Colonic mucosa (tissue), 4 donors: Measurements from ENCODE around the gene VWA8. TPM values are rescaled to one million over a fixed set of nuclear protein-coding genes. Genes with fewer than 3 reads are reported as not detected.

Experiments
- DNase-seq: peaks from one replicate; pipeline ENCODE4 v3.0.0-alpha.2; 2020
- H3K27ac ChIP-seq: fragments of 200-600 bp; one replicate; pipeline ENCODE4 v1.8.0; 2021
- H3K27me3 ChIP-seq: fragments of 200-600 bp; one replicate; pipeline ENCODE4 v1.8.0; 2021
- H3K36me3 ChIP-seq: fragments of 200-600 bp; one replicate; pipeline ENCODE4 v1.8.0; 2021
- H3K4me1 ChIP-seq: fragments of 200-600 bp; one replicate; pipeline ENCODE4 v1.8.0; 2021; ENCODE audit warnings: mild to moderate bottlenecking
- H3K4me3 ChIP-seq: fragments of 200-600 bp; one replicate; pipeline ENCODE4 v1.8.0; 2021
- H3K9ac ChIP-seq, 2 donors: one replicate each; pipeline ENCODE4 v1.7.0; 2013; ENCODE audit warnings: control low read depth in 2 of 2, low read depth in 2 of 2, low read length in 2 of 2
- H3K9me3 ChIP-seq: fragments of 200-600 bp; one replicate; pipeline ENCODE4 v1.8.0; 2021
- CTCF ChIP-seq: fragments of 200-600 bp; IDR thresholded peaks from one replicate; pipeline ENCODE4 v1.8.0; 2022; ENCODE audit warnings: antibody characterized with exemption, mild to moderate bottlenecking
- intact Hi-C: fragments of 100-400 bp; cut with DNase I; formaldehyde crosslinking; loops from one replicate; pipeline ENCODE4 v1.14.1; 2022
- total RNA-seq, 2 donors: library from RNA; stranded (reverse); fragmentation: NEBNext Ultra II Directional in 1 of 2; extraction: Animal tissue kit (Norgen Biotek cat#: 25700) in 1 of 2; gene quantifications; one replicate each; pipeline ENCODE4 v1.2.1, GENCODE V29; 2021
- donor health status: healthy.
- donor health status: DM: no; HTN: no; CAD: no.
- donor health status: DM: no; HTN: no; CAD: no.

The VWA8 gene
- total RNA-seq, 2 donors from 2014 or later: 23.8 to 31.8 TPM

DNA sequence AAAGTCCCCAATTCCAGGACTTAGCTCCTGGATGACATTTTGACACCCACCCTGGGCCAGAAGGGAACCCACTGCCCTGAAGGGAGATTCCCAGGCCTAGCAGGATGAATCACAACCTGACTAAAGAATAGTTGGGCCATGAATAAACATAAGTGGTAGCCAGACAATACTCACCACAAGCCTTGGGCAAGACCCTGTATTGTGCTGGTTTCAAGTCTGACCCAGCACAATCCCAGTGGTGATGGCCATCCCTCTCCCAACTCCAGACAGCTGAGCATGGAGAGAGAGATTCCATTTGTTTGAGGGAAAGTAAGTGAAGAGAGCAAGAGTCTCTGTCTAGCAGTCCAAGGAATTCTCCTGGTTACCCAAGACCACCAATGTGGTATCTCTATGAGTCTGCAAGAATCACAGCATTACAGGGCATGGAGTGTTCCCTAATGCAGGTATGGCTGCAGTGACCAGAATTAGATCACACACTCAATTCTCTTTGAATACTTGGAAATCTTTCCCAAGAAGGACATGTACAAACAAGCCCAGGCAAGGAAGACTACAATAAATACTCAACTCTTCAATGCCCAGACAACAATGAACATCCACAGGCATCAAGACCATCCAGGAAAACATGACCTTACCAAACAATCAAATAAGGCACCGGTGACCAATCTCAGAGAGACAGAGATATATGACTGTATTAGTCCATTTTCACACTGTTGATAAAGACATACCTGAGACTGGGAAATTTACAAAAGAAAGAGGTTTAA lies 158.0 kb downstream of the VWA8 start:
- Histone ChIP-seq H3K27ac (no peak overlapping the region), H3K9ac (no peak overlapping the region), H3K4me1 (no peaks in the 10 kb centered on the region), H3K27me3 (no peaks in the 10 kb centered on the region), H3K36me3 (no peaks in the 10 kb centered on the region), H3K4me3 (no peak overlapping the region), H3K9me3 (no peaks in the 10 kb centered on the region)
- DNase-seq: no peak
- TF ChIP-seq CTCF: no peak
- intact Hi-C loops: no loop called here

GRCh38 chr13:41802043-41802683 lies 158.7 kb downstream of the VWA8 start:
- Histone ChIP-seq H3K27me3 (no peaks in the 10 kb centered on the region), H3K9ac (no peak overlapping the region), H3K27ac (no peak overlapping the region), H3K9me3 (no peaks in the 10 kb centered on the region), H3K4me1 (no peaks in the 10 kb centered on the region), H3K36me3 (no peaks in the 10 kb centered on the region), H3K4me3 (no peak overlapping the region)
- TF ChIP-seq CTCF: no peak
- no peak for DNase-seq
- intact Hi-C loops: no loop called here

- no peak overlapping the region for H3K4me3 ChIP-seq
- DNase-seq: no peak
- H3K4me1 ChIP-seq: no peaks in the 10 kb centered on the region
- H3K27me3 ChIP-seq: no peaks in the 10 kb centered on the region
- H3K36me3 ChIP-seq: no peaks in the 10 kb centered on the region
- H3K9me3 ChIP-seq: no peaks in the 10 kb centered on the region
- H3K9ac ChIP-seq: no peak overlapping the region
- TF ChIP-seq CTCF: no peak
- no peak overlapping the region for H3K27ac ChIP-seq
- intact Hi-C loops: no loop called here
Measured at GRCh38 chr13:41791056-41791455, 169.9 kb downstream of the VWA8 start.

- intact Hi-C loops: no loop called here
- no peaks in the 10 kb centered on the region for H3K27me3 ChIP-seq
- H3K4me1 ChIP-seq: no peaks in the 10 kb centered on the region
- no peak overlapping the region for H3K27ac ChIP-seq
- no peaks in the 10 kb centered on the region for H3K36me3 ChIP-seq
- no peak overlapping the region for H3K9ac ChIP-seq
- no peak overlapping the region for H3K4me3 ChIP-seq
- no peak for TF ChIP-seq CTCF
- no peaks in the 10 kb centered on the region for H3K9me3 ChIP-seq
- no peak for DNase-seq
Measured at GRCh38 chr13:41788552-41788951, 172.4 kb downstream of the VWA8 start.

DNA sequence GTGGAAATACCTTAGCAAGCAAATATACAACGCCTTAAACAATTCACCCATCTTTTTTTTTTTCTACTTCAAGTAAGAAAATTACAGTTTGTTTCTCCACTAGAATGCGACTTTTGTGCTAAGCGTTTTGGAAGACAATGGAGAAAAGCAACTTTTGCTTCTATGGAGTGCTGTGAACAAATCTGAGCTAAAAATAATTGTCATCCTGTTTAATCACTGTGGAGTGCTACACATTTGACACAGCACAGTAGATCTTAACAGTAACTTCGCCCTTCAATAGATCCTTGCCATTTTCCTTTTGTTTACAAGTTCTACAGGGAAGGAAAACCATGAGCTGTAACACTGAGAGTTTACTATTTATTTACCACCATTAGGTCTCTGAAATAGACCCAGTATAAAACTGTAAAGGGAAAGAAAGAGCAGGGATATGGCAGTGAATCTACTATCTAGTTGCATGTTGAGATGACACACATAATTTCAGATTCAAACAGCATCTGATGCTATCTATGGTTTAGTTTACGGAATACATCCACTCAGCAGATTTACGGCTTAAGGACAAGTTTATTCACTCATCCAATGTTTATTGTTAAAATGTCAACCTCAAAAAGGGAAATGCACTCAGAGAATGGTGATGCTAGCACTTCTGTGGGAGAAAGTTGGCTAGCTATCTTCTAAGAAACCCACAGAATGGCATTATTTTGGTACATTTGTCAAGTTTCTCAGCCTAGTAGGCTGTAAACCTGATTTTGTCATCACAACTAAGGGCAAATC lies 175.3 kb downstream of the VWA8 start:
- Histone ChIP-seq H3K4me1 (no peaks in the 10 kb centered on the region), H3K27me3 (no peaks in the 10 kb centered on the region), H3K9me3 (no peaks in the 10 kb centered on the region), H3K27ac (no peak overlapping the region), H3K36me3 (no peaks in the 10 kb centered on the region), H3K9ac (no peak overlapping the region), H3K4me3 (no peak overlapping the region)
- intact Hi-C loops: no loop called here
- TF ChIP-seq CTCF: no peak
- no peak for DNase-seq
